Astrocyte (in vitro differentiated cells and primary cell): ENCODE results near the gene SLC25A21.

Experiments
- CTCF ChIP-seq: IDR thresholded peaks from 2 replicates; pipeline ENCODE4 v1.5.1; 2011; ENCODE audit warnings: low read depth, mild to moderate bottlenecking, inconsistent platforms, low read length, moderate library complexity; ENCODE audit not compliant: insufficient read depth
- EZH2 ChIP-seq: IDR thresholded peaks from 2 replicates; pipeline ENCODE4 v1.6.1; 2012; ENCODE audit warnings: mild to moderate bottlenecking, low read length, inconsistent platforms; ENCODE audit not compliant: insufficient read depth

- TF ChIP-seq CTCF: no peak
- peak; percentile 86 for TF ChIP-seq EZH2
Measured at GRCh38 chr14:36647417-36647823, 525.0 kb downstream of the SLC25A21 start.
